Activated CD4-positive, alpha-beta T cell treated with anti-CD3 and anti-CD28 coated beads, Interleukin-2, Interleukin-6, amounts not matched to agents 100 ng/mL and 50 ng/mL, durations not matched to agents 16 hours and 8 hours (primary cell): Measurements from ENCODE around the gene PRR18.
"Not testable (repeated sequence)": the region's sequence is repeated elsewhere in the genome, so short reads cannot be mapped to it uniquely, and the experiment has no call there.

Experiments
- DNase-seq: peaks from one replicate; pipeline ENCODE4 v3.0.0-alpha.2; 2020

PRR18 gene

GRCh38 chr6:166308033-166308768 is at the start of gene PRR18:
Gene PRR18, minus strand, starts transcription at chr6:166308392. Its CDS starts 250 bp downstream, at chr6:166308142.
- DNase-seq = no peak

- no peak for DNase-seq
These were observed 47.4 kb upstream of the PRR18 start for GRCh38 chr6:166355552-166355951.

- no peak for DNase-seq
These were observed 46.8 kb upstream of the PRR18 start for GRCh38 chr6:166354965-166355364.

GRCh38 chr6:166354143-166354542 is 46.0 kb upstream of the PRR18 start:
- DNase-seq = no peak

- no peak for DNase-seq
These were observed 45.3 kb upstream of the PRR18 start for GRCh38 chr6:166353507-166353906.

GRCh38 chr6:166352923-166353322 is 44.7 kb upstream of the PRR18 start:
- DNase-seq = no peak

GRCh38 chr6:166351715-166352285 is 43.6 kb upstream of the PRR18 start:
- no peak for DNase-seq

- no peak for DNase-seq
These were observed 40.2 kb upstream of the PRR18 start for GRCh38 chr6:166348305-166348949.

- DNase-seq = no peak
These were observed 38.8 kb upstream of the PRR18 start for GRCh38 chr6:166346965-166347364.

- DNase-seq = no peak
These were observed 38.3 kb upstream of the PRR18 start for GRCh38 chr6:166346449-166346848.

- not testable (repeated sequence) for DNase-seq
These were observed 37.5 kb upstream of the PRR18 start for GRCh38 chr6:166345672-166346071.

- not testable (repeated sequence) for DNase-seq
These were observed 36.7 kb upstream of the PRR18 start for GRCh38 chr6:166344921-166345320.

- DNase-seq = no peak
These were observed 36.0 kb upstream of the PRR18 start for GRCh38 chr6:166344240-166344639.

GRCh38 chr6:166343150-166343487 is 34.9 kb upstream of the PRR18 start:
- no peak for DNase-seq

GRCh38 chr6:166342349-166343149 is 34.4 kb upstream of the PRR18 start, which contains the start of gene SFT2D1:
Gene SFT2D1, minus strand, starts transcription at chr6:166342545. Its CDS starts 64 bp downstream, at chr6:166342481.
- DNase-seq = peak; percentile 87

- DNase-seq = no peak
These were observed 33.8 kb upstream of the PRR18 start for GRCh38 chr6:166341977-166342348.

- no peak for DNase-seq
These were observed 33.3 kb upstream of the PRR18 start for GRCh38 chr6:166341464-166341863.

GRCh38 chr6:166338854-166339253 is 30.7 kb upstream of the PRR18 start:
- no peak for DNase-seq

- DNase-seq = no peak
These were observed 28.7 kb upstream of the PRR18 start for GRCh38 chr6:166336847-166337246.

- DNase-seq = no peak
These were observed 27.4 kb upstream of the PRR18 start for GRCh38 chr6:166335378-166336302.

- DNase-seq = no peak
These were observed 26.7 kb upstream of the PRR18 start for GRCh38 chr6:166334878-166335277.
